Hematopoietic multipotent progenitor cell treated with erythropoietin and hydrocortisone succinate and interleukin-3 and kit ligand, for 15 days (in vitro differentiated cells): ENCODE data around the gene LAMA5.

Experiments
- DNase-seq: peaks from one replicate; pipeline ENCODE4 v3.0.0-alpha.2; 2015; ENCODE audit warnings: low spot score

The LAMA5 gene

GRCh38 chr20:62360854-62361798, 6.0 kb downstream of the LAMA5 start:
- DNase-seq, result no peak

- DNase-seq, result no peak
Observed at GRCh38 chr20:62359491-62360121, 7.5 kb downstream of the LAMA5 start.

DNA sequence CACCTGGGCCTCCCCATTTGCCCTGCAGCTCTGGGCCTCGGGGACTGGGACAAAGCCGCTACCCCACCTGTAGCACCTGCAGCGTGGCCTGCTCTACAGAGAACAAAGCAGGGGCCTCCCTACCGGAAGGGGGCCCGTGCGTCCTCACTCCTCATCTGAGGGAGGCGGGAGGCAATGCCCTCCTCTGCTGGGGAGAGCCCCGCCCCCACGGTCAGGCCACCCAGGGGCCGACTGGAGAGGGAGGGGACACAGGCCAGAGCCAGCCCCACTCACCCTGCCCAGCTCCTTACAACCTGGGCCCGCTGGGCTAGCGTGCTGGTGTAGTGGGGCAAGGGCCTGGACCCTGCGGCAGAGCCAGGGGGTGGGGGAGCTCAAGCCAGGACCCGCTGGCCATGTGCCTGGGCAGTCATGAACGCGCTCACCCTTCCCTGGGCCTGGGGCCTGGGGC, 8.0 kb downstream of the LAMA5 start:
- DNase-seq, result no peak

GRCh38 chr20:62358171-62359042, 8.7 kb downstream of the LAMA5 start:
- DNase-seq, result peak; percentile 56

DNA sequence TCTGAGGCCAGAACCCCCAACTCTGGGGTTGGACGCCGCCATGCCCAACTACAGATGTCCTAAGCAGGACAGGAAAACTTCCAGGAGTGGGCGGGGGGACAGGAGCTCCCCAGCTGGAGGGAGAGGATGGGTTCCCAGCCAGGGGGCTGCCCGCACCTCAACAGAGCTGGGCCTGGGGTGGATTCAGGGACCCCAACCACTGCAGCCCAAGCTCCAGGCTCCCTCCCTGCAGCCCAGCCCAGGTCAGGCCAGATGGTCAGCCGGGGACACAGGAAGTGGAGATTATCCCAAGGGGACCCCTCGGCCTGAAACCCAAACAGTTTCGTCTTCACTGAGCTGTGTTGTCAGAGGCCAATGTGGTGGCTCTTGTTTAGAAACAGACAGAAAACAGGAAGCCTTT, 9.4 kb downstream of the LAMA5 start:
- no peak for DNase-seq

GRCh38 chr20:62357187-62357667, 9.9 kb downstream of the LAMA5 start:
- peak; percentile 87 for DNase-seq

DNA sequence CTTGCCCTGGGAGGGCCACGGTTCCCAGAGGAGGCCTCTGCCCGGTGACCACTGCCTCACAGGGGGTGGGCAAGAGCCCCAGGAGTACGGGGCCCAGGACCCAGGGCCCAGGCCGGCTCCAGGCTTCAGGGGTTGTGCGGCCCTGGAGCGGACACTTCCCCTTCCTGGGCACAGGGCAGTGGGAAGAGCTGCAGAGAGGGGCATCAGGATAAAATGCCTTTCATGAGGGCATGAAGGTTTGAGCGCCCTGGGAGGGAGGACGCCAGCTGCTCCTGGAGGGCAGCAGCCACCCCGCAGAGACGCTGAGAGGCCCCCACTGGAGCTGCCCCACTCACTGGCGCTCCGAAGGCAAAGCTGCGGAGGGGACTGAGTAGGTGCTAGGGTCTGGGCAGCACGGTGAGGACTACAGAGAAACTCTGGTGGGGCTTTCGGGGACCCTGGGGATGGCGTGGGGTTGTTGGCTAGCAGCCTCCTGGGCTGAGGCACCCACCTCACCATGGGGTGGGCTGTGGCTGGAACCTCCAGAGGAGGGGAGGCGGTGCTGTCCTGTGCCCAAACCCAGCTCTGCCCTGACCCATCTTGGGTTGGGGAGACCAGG, 10.4 kb downstream of the LAMA5 start:
- no peak for DNase-seq

DNA sequence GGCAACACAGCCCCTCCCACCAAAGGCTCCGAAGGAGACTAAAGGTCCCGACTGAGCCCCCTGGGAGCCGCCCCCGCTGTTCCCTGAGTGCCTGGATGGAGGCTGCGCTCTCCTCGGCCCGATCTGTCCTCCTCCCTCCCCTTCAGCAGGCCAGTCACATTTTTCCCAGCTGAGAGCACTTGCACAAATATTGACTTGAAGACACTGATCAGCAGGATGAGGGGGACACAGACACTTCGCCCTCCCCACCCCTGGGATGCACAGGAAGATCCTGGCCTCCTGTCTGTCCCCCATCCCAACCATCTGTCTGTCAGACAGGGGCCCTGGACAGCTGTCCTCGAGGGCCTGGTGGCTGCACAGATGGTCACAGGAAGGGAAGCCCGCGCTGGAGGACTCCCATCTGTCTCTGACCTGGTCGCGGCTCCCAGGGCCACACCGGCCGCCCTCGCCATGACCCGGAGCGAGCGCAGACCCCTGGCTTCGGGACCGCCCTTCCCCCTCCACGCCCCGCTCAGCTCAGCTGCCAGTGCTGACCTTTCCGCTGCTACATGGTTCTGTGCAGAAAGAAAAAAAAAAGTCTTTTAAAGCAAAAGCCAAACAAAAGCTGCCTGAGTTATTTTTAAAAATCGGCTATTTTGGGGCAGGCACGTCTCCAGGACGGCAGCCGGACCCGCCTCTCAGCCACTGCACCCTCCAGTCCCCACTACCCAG, 11.1 kb downstream of the LAMA5 start:
- DNase-seq, result no peak

GRCh38 chr20:62355516-62355877, 11.6 kb downstream of the LAMA5 start:
- DNase-seq, result no peak

GRCh38 chr20:62354811-62355341, 12.2 kb downstream of the LAMA5 start:
- no peak for DNase-seq

GRCh38 chr20:62354031-62354808, 12.9 kb downstream of the LAMA5 start:
- DNase-seq, result no peak

GRCh38 chr20:62353289-62354030, 13.7 kb downstream of the LAMA5 start:
- DNase-seq, result no peak

- DNase-seq, result no peak
Observed at GRCh38 chr20:62352402-62353288, 14.5 kb downstream of the LAMA5 start.

- no peak for DNase-seq
Observed at GRCh38 chr20:62351469-62352401, 15.4 kb downstream of the LAMA5 start.

DNA sequence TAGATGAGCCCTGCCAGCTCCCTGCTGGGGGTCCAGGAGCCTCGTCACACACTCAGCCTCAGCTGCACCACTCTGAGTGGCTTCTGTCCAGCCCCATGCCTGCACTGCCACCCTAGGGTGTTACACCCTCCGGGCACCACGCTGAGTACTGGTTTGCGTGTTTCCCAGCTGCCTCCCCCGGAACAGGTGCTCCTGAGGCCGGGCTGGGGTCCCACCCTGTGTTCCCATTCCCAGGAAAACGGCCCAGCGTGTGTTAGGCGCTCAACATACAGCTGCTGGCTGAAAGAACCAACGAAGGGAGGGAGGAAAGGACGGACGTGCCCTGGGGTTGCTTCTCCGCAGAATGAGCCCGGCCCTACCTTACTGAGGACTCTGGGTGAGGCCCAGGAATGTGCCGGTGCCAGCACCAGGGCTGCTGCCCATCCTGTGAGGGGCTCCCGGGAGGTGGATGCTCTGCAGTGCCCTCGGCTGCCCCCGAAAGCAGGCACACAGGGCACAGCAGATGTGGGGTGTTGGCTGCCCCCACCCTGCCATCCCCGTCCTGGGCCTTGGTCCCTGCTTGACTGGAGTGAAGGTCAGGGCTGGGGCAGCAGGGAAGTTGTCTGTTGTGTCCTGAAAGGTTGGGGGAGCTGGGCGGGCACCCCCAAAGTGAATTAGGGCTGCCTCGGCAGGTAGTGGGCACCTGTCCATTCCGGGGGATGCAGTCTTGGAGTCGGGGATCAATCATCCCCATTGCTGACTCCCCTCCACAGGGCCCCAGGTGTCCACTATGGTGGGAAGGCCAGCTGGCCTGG, 16.3 kb downstream of the LAMA5 start:
- no peak for DNase-seq

DNA sequence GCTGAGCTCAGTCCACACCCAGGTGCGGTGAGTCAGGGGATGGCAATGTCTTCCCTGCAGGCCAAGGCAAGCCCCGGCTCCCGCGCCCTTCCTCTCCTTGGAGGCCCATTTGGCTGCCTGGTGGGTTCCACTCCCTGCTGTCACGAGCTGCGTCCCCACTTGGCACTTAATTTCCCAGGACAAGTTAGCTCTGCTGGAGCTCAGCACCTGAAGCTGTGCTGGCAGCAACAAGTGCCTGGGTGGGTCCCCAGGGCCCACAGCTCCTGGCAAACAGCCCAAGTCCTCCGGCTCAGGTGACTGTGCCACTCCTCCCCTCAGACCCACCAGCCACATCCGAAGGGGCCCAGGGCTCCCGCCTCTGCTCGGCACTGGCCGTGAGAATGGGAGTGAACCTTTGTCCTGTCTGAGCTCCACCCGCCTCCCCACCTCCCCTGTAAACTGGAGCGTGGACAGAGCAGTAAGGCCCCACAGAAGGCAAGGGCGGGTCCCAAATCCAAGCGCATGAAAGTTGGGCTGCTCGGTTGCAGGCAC, 16.9 kb downstream of the LAMA5 start:
- DNase-seq, result no peak
